ENCODE results near the gene NUBP2.

NUBP2 gene

DNA sequence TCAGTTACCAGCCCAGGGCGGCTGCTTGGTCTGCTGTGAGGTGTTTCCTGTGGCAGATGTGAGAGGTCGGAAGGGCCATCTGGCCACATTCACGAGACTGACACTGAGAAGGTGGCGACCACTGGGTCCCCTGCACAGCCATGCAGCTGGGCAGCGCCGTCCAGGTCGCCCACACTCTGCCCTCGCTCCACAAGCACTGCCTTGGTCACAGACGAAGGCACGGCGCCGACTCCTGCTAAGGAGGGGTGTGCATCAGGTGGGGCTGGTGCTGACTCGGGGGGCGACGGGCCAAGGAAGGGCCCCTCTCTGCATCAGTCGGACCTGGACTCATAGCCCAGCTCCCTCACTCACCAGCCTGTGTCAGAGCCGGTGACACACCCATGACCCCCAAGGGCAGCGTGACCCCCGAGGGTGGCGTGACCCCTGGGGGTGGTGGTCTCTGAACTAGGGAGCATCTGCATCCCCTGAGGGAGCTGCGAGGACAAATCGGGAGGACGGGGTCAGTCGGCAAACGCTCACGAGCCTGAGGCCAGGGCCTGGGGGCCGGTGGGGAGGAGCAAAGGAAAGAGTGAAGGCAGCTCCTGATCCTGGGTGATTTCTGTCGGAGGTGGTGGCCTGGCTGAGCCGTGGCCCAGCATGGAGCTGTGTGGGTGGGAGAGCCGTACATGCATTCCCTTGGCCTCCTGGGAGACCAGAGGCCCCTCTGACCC lies 41.8 kb upstream of the NUBP2 start:
- Histone ChIP-seq H3K9me3 (ENCODE audit: insufficient read depth, low read depth, low read length) (peaks cover 48% of the 10 kb centered on the region), H3K9ac (ENCODE audit: low read length) (no peak overlapping the region), H3K36me3 (ENCODE audit: control insufficient read depth in 1 of 2, insufficient read depth in 2 of 2, low read length in 2 of 2) (peaks cover 16 to 20% of the 10 kb centered on the region in 2 experiments), H3K79me1 (ENCODE audit: low read length) (peaks cover 8% of the 10 kb centered on the region), H3K4ac (ENCODE audit: low read depth, low read length) (no peak overlapping the region), H4K12ac (ENCODE audit: low read depth, low read length) (no peak overlapping the region), H3K14ac (ENCODE audit: low read length) (no peak overlapping the region), H3K27ac (ENCODE audit: low read depth, low read length) (no peak overlapping the region), H3K4me2 (ENCODE audit: low read length) (no peak overlapping the region), H2BK12ac (ENCODE audit: low read length) (no peak overlapping the region), H2BK5ac (ENCODE audit: low read depth, low read length, poor library complexity) (no peak overlapping the region), H3K18ac (ENCODE audit: low read length) (no peak overlapping the region), H4K91ac (ENCODE audit: low read depth, low read length) (no peak overlapping the region), H4K8ac (ENCODE audit: low read depth, low read length) (no peak overlapping the region), H3K4me3 (ENCODE audit: low read depth, low read length) (peak overlapping the region; percentile 1), H2AK5ac (ENCODE audit: low read length) (no peak overlapping the region), H2AFZ (ENCODE audit: insufficient read depth, low read length, poor library complexity) (no peak overlapping the region), H2BK120ac (ENCODE audit: insufficient read depth, low read length, poor library complexity) (no peak overlapping the region), H3K79me2 (ENCODE audit: control insufficient read depth, insufficient read depth, low read length, poor library complexity) (peaks cover 6% of the 10 kb centered on the region), H3K4me1 (ENCODE audit: control insufficient read depth in 1 of 2, insufficient read depth in 2 of 2, low read length in 2 of 2) (peaks cover 13 to 20% of the 10 kb centered on the region in 2 experiments), H3K27me3 (ENCODE audit: insufficient read depth, low read length) (no peaks in the 10 kb centered on the region), H3K23ac (ENCODE audit: low read length) (no peak overlapping the region)
- no CpG with 5 or more reads among the region's 30 CpGs for WGBS (ENCODE audit: extremely low coverage, insufficient coverage, insufficient read length)
- DNase-seq, result no peak

GRCh38 chr16:1741553-1742165 lies 41.1 kb upstream of the NUBP2 start:
- no peak overlapping the region for H3K23ac ChIP-seq (ENCODE audit: low read length)
- H2AK5ac ChIP-seq (ENCODE audit: low read length), result no peak overlapping the region
- no CpG with 5 or more reads among the region's 19 CpGs for WGBS (ENCODE audit: extremely low coverage, insufficient coverage, insufficient read length)
- peaks cover 14% of the 10 kb centered on the region for H3K79me1 ChIP-seq (ENCODE audit: low read length)
- no peak overlapping the region for H3K18ac ChIP-seq (ENCODE audit: low read length)
- no peak overlapping the region for H4K91ac ChIP-seq (ENCODE audit: low read depth, low read length)
- H3K79me2 ChIP-seq (ENCODE audit: control insufficient read depth, insufficient read depth, low read length, poor library complexity), result peaks cover 10% of the 10 kb centered on the region
- H2BK120ac ChIP-seq (ENCODE audit: insufficient read depth, low read length, poor library complexity), result no peak overlapping the region
- H3K9me3 ChIP-seq (ENCODE audit: insufficient read depth, low read depth, low read length), result peaks cover 41% of the 10 kb centered on the region
- H3K4me2 ChIP-seq (ENCODE audit: low read length), result no peak overlapping the region
- H3K9ac ChIP-seq (ENCODE audit: low read length), result no peak overlapping the region
- no peak overlapping the region for H3K4ac ChIP-seq (ENCODE audit: low read depth, low read length)
- H4K12ac ChIP-seq (ENCODE audit: low read depth, low read length), result no peak overlapping the region
- no peak overlapping the region for H2BK12ac ChIP-seq (ENCODE audit: low read length)
- H2AFZ ChIP-seq (ENCODE audit: insufficient read depth, low read length, poor library complexity), result no peak overlapping the region
- peaks cover 16 to 20% of the 10 kb centered on the region in 2 experiments for H3K36me3 ChIP-seq (ENCODE audit: control insufficient read depth in 1 of 2, insufficient read depth in 2 of 2, low read length in 2 of 2)
- DNase-seq, result no peak
- H3K14ac ChIP-seq (ENCODE audit: low read length), result no peak overlapping the region
- no peak overlapping the region for H3K4me3 ChIP-seq (ENCODE audit: low read depth, low read length)
- peaks cover 19 to 25% of the 10 kb centered on the region in 2 experiments for H3K4me1 ChIP-seq (ENCODE audit: control insufficient read depth in 1 of 2, insufficient read depth in 2 of 2, low read length in 2 of 2)
- H2BK5ac ChIP-seq (ENCODE audit: low read depth, low read length, poor library complexity), result no peak overlapping the region
- no peak overlapping the region for H3K27ac ChIP-seq (ENCODE audit: low read depth, low read length)
- H3K27me3 ChIP-seq (ENCODE audit: insufficient read depth, low read length), result no peaks in the 10 kb centered on the region
- H4K8ac ChIP-seq (ENCODE audit: low read depth, low read length), result no peak overlapping the region

DNA sequence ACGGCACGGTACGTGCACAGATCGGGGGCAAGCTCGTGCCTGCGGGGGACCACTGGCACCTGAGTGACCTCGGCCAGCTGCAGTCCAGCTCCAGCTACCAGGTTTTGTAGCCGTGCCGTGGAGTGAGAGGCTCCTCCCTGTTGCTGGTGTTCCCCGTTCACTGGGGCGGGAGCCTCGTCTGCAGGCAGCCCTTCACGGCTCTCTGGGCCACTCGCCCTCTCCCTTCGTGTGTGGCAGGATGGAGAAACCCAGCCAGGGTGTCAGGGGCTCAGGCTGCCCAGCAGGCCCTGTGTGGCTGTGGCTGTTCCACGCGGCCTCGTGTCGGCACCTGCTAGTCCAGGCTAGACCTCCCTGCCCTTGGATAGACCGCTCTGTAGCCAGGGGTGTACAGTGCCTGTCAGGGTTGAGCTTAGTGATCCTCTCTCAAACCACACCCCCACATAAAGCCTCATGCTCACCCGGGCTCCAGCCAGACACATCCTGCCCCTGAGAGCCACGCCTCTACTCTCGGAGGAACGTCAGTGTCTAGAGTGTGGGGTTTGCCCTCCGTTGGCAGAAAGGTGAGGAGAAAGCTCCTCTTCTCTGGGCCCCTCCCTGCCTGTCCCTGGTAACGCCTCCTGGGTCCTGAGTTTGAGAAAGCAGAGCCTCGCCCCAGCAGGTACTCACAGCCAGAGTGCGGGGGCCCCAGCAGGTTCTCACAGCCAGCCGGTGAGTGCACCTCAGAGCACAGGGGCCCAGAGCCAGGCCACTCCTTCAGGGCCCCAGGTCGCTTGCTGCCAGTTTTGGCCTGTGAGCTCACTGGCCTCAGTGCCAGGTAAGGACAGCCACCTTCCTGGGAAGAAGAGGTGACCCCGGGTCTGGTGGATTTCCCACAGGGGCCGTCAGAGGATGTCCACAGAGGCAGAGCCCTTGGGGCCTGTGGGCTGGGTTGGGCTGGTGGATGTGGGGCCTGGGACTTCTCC lies 39.1 kb upstream of the NUBP2 start:
- peaks cover 36 to 38% of the 10 kb centered on the region in 2 experiments for H3K36me3 ChIP-seq (ENCODE audit: control insufficient read depth in 1 of 2, insufficient read depth in 2 of 2, low read length in 2 of 2)

GRCh38 chr16:1744338-1744840 lies 38.4 kb upstream of the NUBP2 start:
- peak overlapping the region; percentile 21 for H2BK12ac ChIP-seq (ENCODE audit: low read length)
- no peak overlapping the region for H3K18ac ChIP-seq (ENCODE audit: low read length)
- H2AK5ac ChIP-seq (ENCODE audit: low read length), result peak overlapping the region; percentile 21
- H3K4me3 ChIP-seq (ENCODE audit: low read depth, low read length), result no peak overlapping the region
- peak overlapping the region; percentile 27 for H3K14ac ChIP-seq (ENCODE audit: low read length)
- no peak overlapping the region for H3K4me2 ChIP-seq (ENCODE audit: low read length)
- H2AFZ ChIP-seq (ENCODE audit: insufficient read depth, low read length, poor library complexity), result no peak overlapping the region
- no CpG with 5 or more reads among the region's 24 CpGs for WGBS (ENCODE audit: extremely low coverage, insufficient coverage, insufficient read length)
- H4K12ac ChIP-seq (ENCODE audit: low read depth, low read length), result no peak overlapping the region
- peaks cover 19% of the 10 kb centered on the region for H3K9me3 ChIP-seq (ENCODE audit: insufficient read depth, low read depth, low read length)
- peaks cover 15% of the 10 kb centered on the region for H3K79me2 ChIP-seq (ENCODE audit: control insufficient read depth, insufficient read depth, low read length, poor library complexity)
- no peaks in the 10 kb centered on the region for H3K27me3 ChIP-seq (ENCODE audit: insufficient read depth, low read length)
- peaks cover 43 to 45% of the 10 kb centered on the region in 2 experiments for H3K36me3 ChIP-seq (ENCODE audit: control insufficient read depth in 1 of 2, insufficient read depth in 2 of 2, low read length in 2 of 2)
- H3K4ac ChIP-seq (ENCODE audit: low read depth, low read length), result no peak overlapping the region
- peaks cover 20% of the 10 kb centered on the region for H3K79me1 ChIP-seq (ENCODE audit: low read length)
- H4K8ac ChIP-seq (ENCODE audit: low read depth, low read length), result peak overlapping the region; percentile 10
- DNase-seq, result peak; percentile 81 to 92
- peak overlapping the region; percentile 51 for H4K91ac ChIP-seq (ENCODE audit: low read depth, low read length)
- H2BK5ac ChIP-seq (ENCODE audit: low read depth, low read length, poor library complexity), result no peak overlapping the region
- H3K23ac ChIP-seq (ENCODE audit: low read length), result no peak overlapping the region
- no peak overlapping the region for H3K9ac ChIP-seq (ENCODE audit: low read length)
- H3K4me1 ChIP-seq (ENCODE audit: control insufficient read depth in 1 of 2, insufficient read depth in 2 of 2, low read length in 2 of 2), result peaks cover 26 to 32% of the 10 kb centered on the region in 2 experiments
- H2BK120ac ChIP-seq (ENCODE audit: insufficient read depth, low read length, poor library complexity), result peak overlapping the region; percentile 6
- H3K27ac ChIP-seq (ENCODE audit: low read depth, low read length), result no peak overlapping the region

More for the DNA sequence above, 39.1 kb upstream of the NUBP2 start:
- no peak overlapping the region for H3K4ac ChIP-seq (ENCODE audit: low read depth, low read length)
- H2BK5ac ChIP-seq (ENCODE audit: low read depth, low read length, poor library complexity), result no peak overlapping the region
- peaks cover 26 to 32% of the 10 kb centered on the region in 2 experiments for H3K4me1 ChIP-seq (ENCODE audit: control insufficient read depth in 1 of 2, insufficient read depth in 2 of 2, low read length in 2 of 2)
- no peak overlapping the region for H2AK5ac ChIP-seq (ENCODE audit: low read length)
- peaks cover 15% of the 10 kb centered on the region for H3K79me2 ChIP-seq (ENCODE audit: control insufficient read depth, insufficient read depth, low read length, poor library complexity)
- H3K9me3 ChIP-seq (ENCODE audit: insufficient read depth, low read depth, low read length), result peaks cover 23% of the 10 kb centered on the region
- no peak overlapping the region for H3K18ac ChIP-seq (ENCODE audit: low read length)
- DNase-seq, result no peak
- H3K79me1 ChIP-seq (ENCODE audit: low read length), result peaks cover 20% of the 10 kb centered on the region
- WGBS (ENCODE audit: extremely low coverage, insufficient coverage, insufficient read length), result no CpG with 5 or more reads among the region's 32 CpGs
- no peak overlapping the region for H2BK120ac ChIP-seq (ENCODE audit: insufficient read depth, low read length, poor library complexity)
- H3K14ac ChIP-seq (ENCODE audit: low read length), result no peak overlapping the region
- H3K4me2 ChIP-seq (ENCODE audit: low read length), result no peak overlapping the region
- peak overlapping the region; percentile 5 for H2BK12ac ChIP-seq (ENCODE audit: low read length)
- no peak overlapping the region for H2AFZ ChIP-seq (ENCODE audit: insufficient read depth, low read length, poor library complexity)
- no peak overlapping the region for H3K23ac ChIP-seq (ENCODE audit: low read length)
- no peak overlapping the region for H3K27ac ChIP-seq (ENCODE audit: low read depth, low read length)
- no peaks in the 10 kb centered on the region for H3K27me3 ChIP-seq (ENCODE audit: insufficient read depth, low read length)
- H4K12ac ChIP-seq (ENCODE audit: low read depth, low read length), result no peak overlapping the region
- no peak overlapping the region for H3K4me3 ChIP-seq (ENCODE audit: low read depth, low read length)
- H4K8ac ChIP-seq (ENCODE audit: low read depth, low read length), result no peak overlapping the region
- H4K91ac ChIP-seq (ENCODE audit: low read depth, low read length), result no peak overlapping the region
- H3K9ac ChIP-seq (ENCODE audit: low read length), result no peak overlapping the region

Measured in trophoblast cell (in vitro differentiated cells and primary cell).